MCF 10A (cell line): ENCODE results near the gene UGGT2. TPM values are rescaled to one million over a fixed set of nuclear protein-coding genes. Genes with fewer than 3 reads are reported as not detected.

Source experiments
- BruUV-seq: library from RNA; stranded (reverse); fragments of 400-500 nt; replicated peaks from 2 replicates; lab custom pipeline; 2021; lab: Mats Ljungman, UMichigan
- CTCF ChIA-PET: fragments of 300-600 bp; sonication (Branson Sonifier 250); formaldehyde crosslinking; extraction: SDS; loops from one replicate; lab custom pipeline; 2021; ENCODE audit warnings: antibody characterized with exemption, inconsistent platforms; lab: Yijun Ruan, JAX
- POLR2A ChIA-PET: fragments of 300-600, 350-650 bp; sonication (Branson Sonifier 250); formaldehyde crosslinking; extraction: SDS; loops from one replicate; lab custom pipeline; 2020; ENCODE audit warnings: antibody characterized with exemption, inconsistent platforms; lab: Yijun Ruan, JAX
- DNase-seq: peaks from one replicate; pipeline ENCODE4 v3.0.0-alpha.2; 2018; ENCODE audit not compliant: unreplicated experiment
- H3K27ac Mint-ChIP-seq: one replicate; pipeline ENCODE4 v1.8.0; 2022; ENCODE audit warnings: mild to moderate bottlenecking, low read depth, mixed read lengths; ENCODE audit not compliant: unreplicated experiment
- H3K27me3 Mint-ChIP-seq: one replicate; pipeline ENCODE4 v1.8.0; 2022; ENCODE audit warnings: mixed read lengths; ENCODE audit not compliant: insufficient read depth, unreplicated experiment
- H3K36me3 Mint-ChIP-seq: one replicate; pipeline ENCODE4 v1.8.0; 2022; ENCODE audit warnings: mild to moderate bottlenecking, moderate library complexity, mixed read lengths; ENCODE audit not compliant: insufficient read depth, unreplicated experiment
- H3K4me1 Mint-ChIP-seq: one replicate; pipeline ENCODE4 v1.8.0; 2022; ENCODE audit warnings: mixed read lengths; ENCODE audit not compliant: insufficient read depth, unreplicated experiment
- H3K4me3 Mint-ChIP-seq: one replicate; pipeline ENCODE4 v1.8.0; 2022; ENCODE audit warnings: mild to moderate bottlenecking, moderate library complexity, mixed read lengths; ENCODE audit not compliant: unreplicated experiment
- H3K9me3 Mint-ChIP-seq: one replicate; pipeline ENCODE4 v1.8.0; 2022; ENCODE audit warnings: mixed read lengths; ENCODE audit not compliant: unreplicated experiment
- CTCF ChIP-seq: fragments of 200-600 bp; IDR thresholded peaks from one replicate; pipeline ENCODE4 v1.8.0; 2022; ENCODE audit warnings: antibody characterized with exemption, mild to moderate bottlenecking; ENCODE audit not compliant: unreplicated experiment
- intact Hi-C: fragments of 100-400 bp; cut with micrococcal nuclease; formaldehyde crosslinking; loops from 2 replicates; pipeline ENCODE4 v1.14.1; 2022
- total RNA-seq: library from RNA; stranded (reverse); gene quantifications from 2 replicates; pipeline ENCODE4 v1.2.3, GENCODE V29; 2022

The UGGT2 gene
- total RNA-seq, 1 experiment from 2014 or later = 54.0 TPM

GRCh38 chr13:95918860-95919259 is 134.3 kb downstream of the UGGT2 start:
- Mint-ChIP-seq H3K4me3 (no peak overlapping the region), H3K27ac (no peak overlapping the region), H3K27me3 (no peaks in the 10 kb centered on the region), H3K9me3 (no peaks in the 10 kb centered on the region), H3K4me1 (no peaks in the 10 kb centered on the region), H3K36me3 (peaks cover 50% of the 10 kb centered on the region)
- intact Hi-C loops = no loop called here
- no peak for TF ChIP-seq CTCF
- BruUV-seq = no TSS peak
- ChIA-PET CTCF (interaction anchor here (0.6 to 0.7 kb wide), 2 partner anchors 156 to 893 kb away, joined by 3 read pairs; no protein-coding TSS in a partner anchor), POLR2A (interaction anchor here (0.7 kb wide), 1 partner anchor 12 kb away, joined by 3 read pairs; no protein-coding TSS in a partner anchor)
- DNase-seq = no peak

GRCh38 chr13:95914991-95915501 is 138.2 kb downstream of the UGGT2 start:
- H3K27me3 Mint-ChIP-seq = no peaks in the 10 kb centered on the region
- peaks cover 10% of the 10 kb centered on the region for H3K9me3 Mint-ChIP-seq
- BruUV-seq = no TSS peak
- no peak overlapping the region for H3K27ac Mint-ChIP-seq
- no peaks in the 10 kb centered on the region for H3K4me1 Mint-ChIP-seq
- CTCF ChIA-PET = interaction anchor here (0.6 to 0.9 kb wide), 2 partner anchors 66 to 1500 kb away, joined by 3 read pairs; no protein-coding TSS in a partner anchor
- DNase-seq = no peak
- POLR2A ChIA-PET = interaction anchor here (1.0 to 1.1 kb wide), 2 partner anchors 10 to 20 kb away, joined by 3 to 5 read pairs; no protein-coding TSS in a partner anchor
- no peak for TF ChIP-seq CTCF
- peaks cover 34% of the 10 kb centered on the region for H3K36me3 Mint-ChIP-seq
- no peak overlapping the region for H3K4me3 Mint-ChIP-seq
- intact Hi-C loops = no loop called here

- no peak for DNase-seq
- Mint-ChIP-seq H3K36me3 (peaks cover 23% of the 10 kb centered on the region), H3K9me3 (peaks cover 21% of the 10 kb centered on the region), H3K4me1 (no peaks in the 10 kb centered on the region), H3K4me3 (no peak overlapping the region), H3K27ac (no peak overlapping the region), H3K27me3 (no peaks in the 10 kb centered on the region)
- TF ChIP-seq CTCF = no peak
- no TSS peak for BruUV-seq
- CTCF ChIA-PET = interaction anchor here (0.6 to 1.5 kb wide), 2 partner anchors 197 to 282 kb away, joined by 4 to 5 read pairs; no protein-coding TSS in a partner anchor
- POLR2A ChIA-PET = no interaction called here
- intact Hi-C loops = no loop called here
These were observed 146.2 kb downstream of the UGGT2 start for GRCh38 chr13:95906999-95907398.

GRCh38 chr13:95903569-95903968 is 149.6 kb downstream of the UGGT2 start:
- peaks cover 18% of the 10 kb centered on the region for H3K9me3 Mint-ChIP-seq
- no peak overlapping the region for H3K27ac Mint-ChIP-seq
- H3K4me3 Mint-ChIP-seq = no peak overlapping the region
- POLR2A ChIA-PET = interaction anchor here (0.6 kb wide), 1 partner anchor 252 kb away, joined by 4 read pairs; no protein-coding TSS in a partner anchor
- H3K4me1 Mint-ChIP-seq = peaks cover under 1% of the 10 kb centered on the region
- no TSS peak for BruUV-seq
- H3K27me3 Mint-ChIP-seq = no peaks in the 10 kb centered on the region
- CTCF ChIA-PET = no interaction called here
- no peak for DNase-seq
- H3K36me3 Mint-ChIP-seq = peaks cover 28% of the 10 kb centered on the region
- TF ChIP-seq CTCF = no peak
- intact Hi-C loops = no loop called here
